HG02970 (cell line): Measurements from ENCODE around the gene GRIP1.
A peak's percentile ranks its signal among the peaks of the same experiment; 100 is the strongest.

Experiments used
- ATAC-seq: cut with Tn5 transposase; IDR thresholded peaks from one replicate; pipeline ENCODE4 v1.9.1; 2021; ENCODE audit warnings: mild to moderate bottlenecking, moderate library complexity, moderate number of reproducible peaks; ENCODE audit not compliant: unreplicated experiment, low FRiP score

GRIP1 gene

GRCh38 chr12:66352197-66352596 lies 326.7 kb downstream of the GRIP1 start:
- no peak for ATAC-seq

GRCh38 chr12:66351301-66351700 lies 327.6 kb downstream of the GRIP1 start:
- no peak for ATAC-seq

- no peak for ATAC-seq
Measured at GRCh38 chr12:66345956-66346355, 332.9 kb downstream of the GRIP1 start.

GRCh38 chr12:66345212-66345611 lies 333.7 kb downstream of the GRIP1 start:
- no peak for ATAC-seq

GRCh38 chr12:66341126-66341525 lies 337.8 kb downstream of the GRIP1 start:
- ATAC-seq, result no peak

GRCh38 chr12:66340131-66340530 lies 338.7 kb downstream of the GRIP1 start:
- no peak for ATAC-seq

- no peak for ATAC-seq
Measured at GRCh38 chr12:66337381-66338010, 341.4 kb downstream of the GRIP1 start.

- ATAC-seq, result no peak
Measured at GRCh38 chr12:66335746-66336145, 343.1 kb downstream of the GRIP1 start.

- ATAC-seq, result no peak
Measured at GRCh38 chr12:66331814-66332213, 347.1 kb downstream of the GRIP1 start.

GRCh38 chr12:66331016-66331415 lies 347.9 kb downstream of the GRIP1 start:
- ATAC-seq, result no peak

- no peak for ATAC-seq
Measured at GRCh38 chr12:66329941-66330340, 348.9 kb downstream of the GRIP1 start.

- ATAC-seq, result no peak
Measured at GRCh38 chr12:66323017-66323416, 355.9 kb downstream of the GRIP1 start.

GRCh38 chr12:66321435-66321834 lies 357.4 kb downstream of the GRIP1 start:
- no peak for ATAC-seq

GRCh38 chr12:66320996-66321395 lies 357.9 kb downstream of the GRIP1 start:
- no peak for ATAC-seq

GRCh38 chr12:66319266-66319954 lies 359.5 kb downstream of the GRIP1 start:
- no peak for ATAC-seq

- no peak for ATAC-seq
Measured at GRCh38 chr12:66314278-66314677, 364.6 kb downstream of the GRIP1 start.

GRCh38 chr12:66312189-66312588 lies 366.7 kb downstream of the GRIP1 start:
- ATAC-seq, result no peak

- ATAC-seq, result no peak
Measured at GRCh38 chr12:66309606-66310005, 369.3 kb downstream of the GRIP1 start.

GRCh38 chr12:66304296-66304900 lies 374.5 kb downstream of the GRIP1 start:
- no peak for ATAC-seq

- ATAC-seq, result peak; percentile 38
Measured at GRCh38 chr12:66303316-66303804, 375.5 kb downstream of the GRIP1 start.

- ATAC-seq, result no peak
Measured at GRCh38 chr12:66302827-66303169, 376.1 kb downstream of the GRIP1 start.
